ENCODE data around the gene CLDN4.

GRCh38 chr7:73851410-73852338 lies 20.9 kb downstream of the CLDN4 start:
- no peak for TF ChIP-seq YY1 (IDR thresholded peaks at IDR 0.05; ENCODE audit: insufficient read depth, insufficient read length)
- TF ChIP-seq SUZ12 (IDR thresholded peaks at IDR 0.05; ENCODE audit: extremely low read depth, insufficient read depth, insufficient read length): no peak
